Caco-2 (cell line): Measurements from ENCODE around the gene HMCN1. TPM values are rescaled to one million over a fixed set of nuclear protein-coding genes. Genes with fewer than 3 reads are reported as not detected.

Experiments
- BruUV-seq: library from RNA; stranded (reverse); fragments of 400-500 nt; replicated peaks from 2 replicates; lab custom pipeline; 2021; lab: Mats Ljungman, UMichigan
- CTCF ChIA-PET: fragments of 300-600 bp; sonication (Branson Sonifier 250); formaldehyde crosslinking; loops from one replicate; lab custom pipeline; 2022; ENCODE audit warnings: antibody characterized with exemption; lab: Charles Lee
- POLR2A ChIA-PET: fragments of 300-600 bp; sonication (Branson Sonifier 250); formaldehyde crosslinking; loops from one replicate; lab custom pipeline; 2022; ENCODE audit warnings: antibody characterized with exemption; lab: Charles Lee
- DNase-seq, 2 experiments: peaks; one replicate each; pipeline versions ENCODE4 v3.0.0 to v3.0.0-alpha.2; 2020 to 2022
- H3K27me3 ChIP-seq: replicated peaks from 2 replicates; pipeline ENCODE4 v1.6.0; 2011; ENCODE audit warnings: low read length; ENCODE audit not compliant: control insufficient read depth, insufficient read depth
- H3K36me3 ChIP-seq: 2 replicates; pipeline ENCODE4 v1.5.1; 2011; ENCODE audit warnings: low read length; ENCODE audit not compliant: control insufficient read depth, insufficient read depth
- H3K4me1 ChIP-seq: fragments of 250-450 bp; sonication (Bioruptor Pico); 2 replicates; pipeline ENCODE4 v1.5.1; 2020; ENCODE audit warnings: mild to moderate bottlenecking
- H3K4me3 ChIP-seq: 2 replicates; pipeline ENCODE4 v1.5.1; 2011; ENCODE audit warnings: low read depth, mild to moderate bottlenecking, control low read depth, low read length
- H3K9me3 ChIP-seq: fragments of 250-450 bp; sonication (Bioruptor Pico); 2 replicates; pipeline ENCODE4 v1.5.1; 2020; ENCODE audit warnings: mild to moderate bottlenecking, moderate library complexity
- H3K27ac Mint-ChIP-seq: one replicate; pipeline ENCODE4 v1.8.0; 2022; ENCODE audit warnings: mixed read lengths; ENCODE audit not compliant: unreplicated experiment
- H3K27me3 Mint-ChIP-seq: one replicate; pipeline ENCODE4 v1.8.0; 2022; ENCODE audit warnings: mixed read lengths; ENCODE audit not compliant: insufficient read depth, unreplicated experiment
- H3K36me3 Mint-ChIP-seq: one replicate; pipeline ENCODE4 v1.8.0; 2022; ENCODE audit warnings: mild to moderate bottlenecking, mixed read lengths; ENCODE audit not compliant: insufficient read depth, unreplicated experiment
- H3K4me1 Mint-ChIP-seq: one replicate; pipeline ENCODE4 v1.8.0; 2022; ENCODE audit warnings: low read depth, mixed read lengths; ENCODE audit not compliant: unreplicated experiment
- H3K4me3 Mint-ChIP-seq: one replicate; pipeline ENCODE4 v1.8.0; 2022; ENCODE audit warnings: mild to moderate bottlenecking, moderate library complexity, mixed read lengths; ENCODE audit not compliant: unreplicated experiment
- H3K9me3 Mint-ChIP-seq: one replicate; pipeline ENCODE4 v1.8.0; 2022; ENCODE audit warnings: mixed read lengths; ENCODE audit not compliant: unreplicated experiment
- intact Hi-C: fragments of 100-400 bp; cut with micrococcal nuclease; formaldehyde crosslinking; loops from one replicate; pipeline ENCODE4 v1.10.0; 2022; ENCODE audit not compliant: unreplicated experiment
- total RNA-seq: library from RNA; stranded (reverse); gene quantifications from 2 replicates; pipeline ENCODE4 v1.2.3, GENCODE V29; 2022
- TF ChIP-seq, protein P1 (sequence below), 2 experiments: fragments of 200-600 bp in 1 of 2; IDR thresholded peaks; 1 replicate in 1 of 2; 2 replicates in 1 of 2; pipeline versions ENCODE4 v1.5.1 to v1.8.0; 2011 to 2022; ENCODE audit warnings: antibody characterized with exemption in 1 of 2, control low read depth in 1 of 2, inconsistent platforms in 1 of 2, low read depth in 1 of 2, low read length in 1 of 2, mild to moderate bottlenecking in 1 of 2, moderate library complexity in 1 of 2; ENCODE audit not compliant: insufficient read depth in 1 of 2, severe bottlenecking in 1 of 2, unreplicated experiment in 1 of 2

HMCN1 gene
- total RNA-seq, 1 experiment from 2014 or later: 0.02 TPM

DNA sequence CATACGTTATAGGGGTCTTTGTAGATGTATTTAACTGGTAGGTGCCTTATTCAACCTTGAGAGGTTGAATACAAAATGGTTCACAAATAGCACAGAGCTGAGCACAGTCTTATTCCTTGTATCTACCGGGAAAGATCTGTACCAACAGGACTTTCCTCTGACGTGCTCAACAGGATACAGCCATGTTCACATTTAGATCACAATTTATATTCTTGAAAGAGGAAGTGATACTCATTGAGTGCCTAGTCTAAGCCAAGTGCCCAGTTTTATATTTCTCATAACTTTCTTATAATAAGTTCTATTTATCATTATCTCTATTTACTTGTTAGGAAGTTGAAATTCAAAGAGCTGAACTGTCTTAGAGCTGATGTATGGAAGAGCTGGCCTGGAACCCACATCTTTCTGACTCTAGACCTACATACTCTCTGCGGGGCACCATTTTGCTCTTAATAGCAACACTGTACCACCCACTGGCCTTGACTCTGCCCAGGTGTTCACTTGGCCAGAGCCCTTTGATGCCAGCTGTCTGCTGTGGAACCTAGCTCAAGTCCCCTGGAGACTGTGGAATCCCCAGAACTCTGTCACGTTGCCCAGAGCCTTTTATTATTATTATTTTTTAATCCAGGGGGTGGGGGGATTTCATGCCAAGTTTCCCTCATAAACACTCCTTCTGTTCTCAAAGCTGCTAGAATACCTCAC lies 484.6 kb downstream of the HMCN1 start:
- POLR2A ChIA-PET: no interaction called here
- intact Hi-C loops: no loop called here
- TF ChIP-seq, protein P1, sequence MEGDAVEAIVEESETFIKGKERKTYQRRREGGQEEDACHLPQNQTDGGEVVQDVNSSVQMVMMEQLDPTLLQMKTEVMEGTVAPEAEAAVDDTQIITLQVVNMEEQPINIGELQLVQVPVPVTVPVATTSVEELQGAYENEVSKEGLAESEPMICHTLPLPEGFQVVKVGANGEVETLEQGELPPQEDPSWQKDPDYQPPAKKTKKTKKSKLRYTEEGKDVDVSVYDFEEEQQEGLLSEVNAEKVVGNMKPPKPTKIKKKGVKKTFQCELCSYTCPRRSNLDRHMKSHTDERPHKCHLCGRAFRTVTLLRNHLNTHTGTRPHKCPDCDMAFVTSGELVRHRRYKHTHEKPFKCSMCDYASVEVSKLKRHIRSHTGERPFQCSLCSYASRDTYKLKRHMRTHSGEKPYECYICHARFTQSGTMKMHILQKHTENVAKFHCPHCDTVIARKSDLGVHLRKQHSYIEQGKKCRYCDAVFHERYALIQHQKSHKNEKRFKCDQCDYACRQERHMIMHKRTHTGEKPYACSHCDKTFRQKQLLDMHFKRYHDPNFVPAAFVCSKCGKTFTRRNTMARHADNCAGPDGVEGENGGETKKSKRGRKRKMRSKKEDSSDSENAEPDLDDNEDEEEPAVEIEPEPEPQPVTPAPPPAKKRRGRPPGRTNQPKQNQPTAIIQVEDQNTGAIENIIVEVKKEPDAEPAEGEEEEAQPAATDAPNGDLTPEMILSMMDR (IDR thresholded peaks at IDR 0.05; ENCODE audit: insufficient read depth in 1 of 2, low read depth in 1 of 2, low read length in 1 of 2, severe bottlenecking in 1 of 2, unreplicated experiment in 1 of 2): no peak
- no peaks in the 10 kb centered on the region for H3K27me3 ChIP-seq
- DNase-seq: no peak
- no peaks in the 10 kb centered on the region for H3K4me1 ChIP-seq
- Mint-ChIP-seq H3K4me1 (no peaks in the 10 kb centered on the region), H3K4me3 (no peak overlapping the region), H3K27ac (no peak overlapping the region), H3K27me3 (peaks cover 11% of the 10 kb centered on the region), H3K36me3 (no peaks in the 10 kb centered on the region), H3K9me3 (peaks cover 9% of the 10 kb centered on the region)
- CTCF ChIA-PET: interaction anchor here (0.5 kb wide), 1 partner anchor 89 kb away, joined by 12 read pairs; no protein-coding TSS in a partner anchor
- H3K9me3 ChIP-seq: no peaks in the 10 kb centered on the region
- no peaks in the 10 kb centered on the region for H3K36me3 ChIP-seq
- BruUV-seq: no TSS peak
- no peak overlapping the region for H3K4me3 ChIP-seq

GRCh38 chr1:186220067-186220466 lies 485.9 kb downstream of the HMCN1 start:
- Mint-ChIP-seq H3K27me3 (peaks cover 11% of the 10 kb centered on the region), H3K9me3 (peaks cover 9% of the 10 kb centered on the region), H3K27ac (no peak overlapping the region), H3K4me3 (no peak overlapping the region), H3K36me3 (no peaks in the 10 kb centered on the region), H3K4me1 (no peaks in the 10 kb centered on the region)
- TF ChIP-seq, protein P1 (IDR thresholded peaks at IDR 0.05; ENCODE audit: insufficient read depth in 1 of 2, low read depth in 1 of 2, low read length in 1 of 2, severe bottlenecking in 1 of 2, unreplicated experiment in 1 of 2): no peak
- intact Hi-C loops: no loop called here
- ChIA-PET POLR2A (no interaction called here), CTCF (no interaction called here)
- Histone ChIP-seq H3K9me3 (0 out of 2 replicates have a peak, but pooled peaks cover 3% of the 10 kb centered on the region), H3K4me3 (no peak overlapping the region), H3K36me3 (no peaks in the 10 kb centered on the region), H3K4me1 (peaks cover 5% of the 10 kb centered on the region; the same call in 1 of the 2 replicates), H3K27me3 (no peaks in the 10 kb centered on the region)
- no peak for DNase-seq
- no TSS peak for BruUV-seq

- no TSS peak for BruUV-seq
- peaks cover 8% of the 10 kb centered on the region; the same call in 1 of the 2 replicates for H3K4me1 ChIP-seq
- H3K36me3 Mint-ChIP-seq: no peaks in the 10 kb centered on the region
- no peaks in the 10 kb centered on the region for H3K27me3 ChIP-seq
- ChIA-PET POLR2A (no interaction called here), CTCF (no interaction called here)
- no peaks in the 10 kb centered on the region for H3K36me3 ChIP-seq
- TF ChIP-seq, protein P1 (IDR thresholded peaks at IDR 0.05; ENCODE audit: insufficient read depth in 1 of 2, low read depth in 1 of 2, low read length in 1 of 2, severe bottlenecking in 1 of 2, unreplicated experiment in 1 of 2): no peak
- H3K27me3 Mint-ChIP-seq: peaks cover 11% of the 10 kb centered on the region
- 0 out of 2 replicates have a peak, but pooled peaks cover 3% of the 10 kb centered on the region for H3K9me3 ChIP-seq
- H3K27ac Mint-ChIP-seq: no peak overlapping the region
- H3K4me3 ChIP-seq: no peak overlapping the region
- intact Hi-C loops: no loop called here
- H3K4me1 Mint-ChIP-seq: no peaks in the 10 kb centered on the region
- no peak overlapping the region for H3K4me3 Mint-ChIP-seq
- peaks cover 9% of the 10 kb centered on the region for H3K9me3 Mint-ChIP-seq
- no peak for DNase-seq
These were observed 486.7 kb downstream of the HMCN1 start for GRCh38 chr1:186220911-186221310.
